ENCODE results near the gene EPAS1. TPM values are rescaled to one million over a fixed set of nuclear protein-coding genes. Genes with fewer than 3 reads are reported as not detected.
A peak's percentile ranks its signal among the peaks of the same experiment; 100 is the strongest.

EPAS1 gene
- total RNA-seq, 1 donor from 2014 or later, result 0.15 TPM

DNA sequence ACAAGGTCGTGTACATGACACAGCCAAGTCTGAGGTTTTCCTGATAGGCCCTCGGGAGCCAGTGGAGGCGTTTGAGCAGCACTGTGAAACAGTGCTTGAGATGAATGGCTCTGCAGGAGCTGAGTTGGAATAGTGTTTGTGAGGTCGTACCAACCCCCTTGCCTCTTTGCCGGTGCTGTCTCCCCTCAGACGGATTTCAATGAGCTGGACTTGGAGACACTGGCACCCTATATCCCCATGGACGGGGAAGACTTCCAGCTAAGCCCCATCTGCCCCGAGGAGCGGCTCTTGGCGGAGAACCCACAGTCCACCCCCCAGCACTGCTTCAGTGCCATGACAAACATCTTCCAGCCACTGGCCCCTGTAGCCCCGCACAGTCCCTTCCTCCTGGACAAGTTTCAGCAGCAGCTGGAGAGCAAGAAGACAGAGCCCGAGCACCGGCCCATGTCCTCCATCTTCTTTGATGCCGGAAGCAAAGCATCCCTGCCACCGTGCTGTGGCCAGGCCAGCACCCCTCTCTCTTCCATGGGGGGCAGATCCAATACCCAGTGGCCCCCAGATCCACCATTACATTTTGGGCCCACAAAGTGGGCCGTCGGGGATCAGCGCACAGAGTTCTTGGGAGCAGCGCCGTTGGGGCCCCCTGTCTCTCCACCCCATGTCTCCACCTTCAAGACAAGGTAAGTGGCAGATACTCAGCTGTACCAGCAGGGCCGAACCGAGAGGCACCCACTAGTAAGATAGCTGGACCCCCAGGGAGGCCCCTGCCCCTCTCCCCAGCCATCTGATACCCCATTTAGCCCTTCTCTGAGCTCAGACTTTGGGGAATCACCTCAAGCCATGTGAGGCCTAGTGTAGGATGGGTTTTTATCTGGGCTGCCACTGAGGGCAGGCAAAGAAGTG, 83.1 kb downstream of the EPAS1 start:
- no peak for TF ChIP-seq CTCF (IDR thresholded peaks at IDR 0.05)
- no peak for TF ChIP-seq EZH2 (IDR thresholded peaks at IDR 0.05)
- no peak for TF ChIP-seq EZH2phosphoT487 (IDR thresholded peaks at IDR 0.05)
- Histone ChIP-seq H3K9ac (no peak overlapping the region), H3K36me3 (no peaks in the 10 kb centered on the region), H3K27me3 (no peaks in the 10 kb centered on the region), H3K4me1 (no peaks in the 10 kb centered on the region), H3K9me3 (ENCODE audit: low read depth) (no peaks in the 10 kb centered on the region), H3K27ac (no peak overlapping the region), H2AFZ (replicated peaks) (no peak overlapping the region), H4K20me1 (ENCODE audit: low read depth) (no peaks in the 10 kb centered on the region), H3K4me2 (no peak overlapping the region), H3F3A (ENCODE audit: low read depth) (no peaks in the 10 kb centered on the region), H3K79me2 (ENCODE audit: low read depth) (no peaks in the 10 kb centered on the region), H3K4me3 (no peak overlapping the region)
- Mint-ChIP-seq H3K27ac (no peak overlapping the region), H3K4me1 (no peaks in the 10 kb centered on the region), H3K36me3 (no peaks in the 10 kb centered on the region), H3K9me3 (no peaks in the 10 kb centered on the region), H3K4me3 (no peak overlapping the region), H3K27me3 (ENCODE audit: insufficient read depth, low read depth) (peaks cover 2% of the 10 kb centered on the region)
- DNase-seq (ENCODE audit: low spot score), result no peak

- no peak for DNase-seq (ENCODE audit: low spot score)
- Histone ChIP-seq H3K9ac (no peak overlapping the region), H3F3A (ENCODE audit: low read depth) (no peaks in the 10 kb centered on the region), H3K27ac (no peak overlapping the region), H3K9me3 (ENCODE audit: low read depth) (no peaks in the 10 kb centered on the region), H4K20me1 (ENCODE audit: low read depth) (no peaks in the 10 kb centered on the region), H3K4me3 (no peak overlapping the region), H3K27me3 (no peaks in the 10 kb centered on the region), H2AFZ (replicated peaks) (no peak overlapping the region), H3K36me3 (no peaks in the 10 kb centered on the region), H3K79me2 (ENCODE audit: low read depth) (no peaks in the 10 kb centered on the region), H3K4me1 (no peaks in the 10 kb centered on the region), H3K4me2 (no peak overlapping the region)
- TF ChIP-seq CTCF (IDR thresholded peaks at IDR 0.05) (no peak), EZH2phosphoT487 (IDR thresholded peaks at IDR 0.05) (no peak), EZH2 (IDR thresholded peaks at IDR 0.05) (no peak)
- Mint-ChIP-seq H3K9me3 (no peaks in the 10 kb centered on the region), H3K36me3 (no peaks in the 10 kb centered on the region), H3K4me1 (no peaks in the 10 kb centered on the region), H3K4me3 (peak overlapping the region; percentile 25), H3K27ac (no peak overlapping the region), H3K27me3 (ENCODE audit: insufficient read depth, low read depth) (no peaks in the 10 kb centered on the region)
Measured at GRCh38 chr2:46381263-46381849, 84.1 kb downstream of the EPAS1 start.

- no peak overlapping the region for H3K27ac Mint-ChIP-seq
- Histone ChIP-seq H4K20me1 (ENCODE audit: low read depth) (no peaks in the 10 kb centered on the region), H3K4me2 (no peak overlapping the region), H3K36me3 (no peaks in the 10 kb centered on the region), H3K27ac (no peak overlapping the region), H3F3A (ENCODE audit: low read depth) (no peaks in the 10 kb centered on the region), H3K4me3 (no peak overlapping the region), H3K27me3 (no peaks in the 10 kb centered on the region), H3K4me1 (no peaks in the 10 kb centered on the region), H2AFZ (replicated peaks) (no peak overlapping the region), H3K9ac (no peak overlapping the region), H3K9me3 (ENCODE audit: low read depth) (no peaks in the 10 kb centered on the region), H3K79me2 (ENCODE audit: low read depth) (no peaks in the 10 kb centered on the region)
- H3K4me3 Mint-ChIP-seq, result no peak overlapping the region
- no peaks in the 10 kb centered on the region for H3K9me3 Mint-ChIP-seq
- no peaks in the 10 kb centered on the region for H3K27me3 Mint-ChIP-seq (ENCODE audit: insufficient read depth, low read depth)
- no peaks in the 10 kb centered on the region for H3K4me1 Mint-ChIP-seq
- DNase-seq (ENCODE audit: low spot score), result no peak
- TF ChIP-seq EZH2phosphoT487 (IDR thresholded peaks at IDR 0.05) (no peak), CTCF (IDR thresholded peaks at IDR 0.05) (no peak), EZH2 (IDR thresholded peaks at IDR 0.05) (no peak)
- no peaks in the 10 kb centered on the region for H3K36me3 Mint-ChIP-seq
Measured at GRCh38 chr2:46381871-46382270, 84.7 kb downstream of the EPAS1 start.
